GM12892 (cell line): ENCODE results near the gene SDC3.

Experiments
- POLR2A ChIP-seq: IDR thresholded peaks from 2 replicates; pipeline ENCODE4 v1.6.1; 2011; ENCODE audit warnings: low read depth, low read length, control low read depth
- TAF1 ChIP-seq: IDR thresholded peaks from 2 replicates; pipeline ENCODE4 v1.6.1; 2011; ENCODE audit warnings: low read depth, mild to moderate bottlenecking, control low read depth, low read length, borderline replicate concordance

DNA sequence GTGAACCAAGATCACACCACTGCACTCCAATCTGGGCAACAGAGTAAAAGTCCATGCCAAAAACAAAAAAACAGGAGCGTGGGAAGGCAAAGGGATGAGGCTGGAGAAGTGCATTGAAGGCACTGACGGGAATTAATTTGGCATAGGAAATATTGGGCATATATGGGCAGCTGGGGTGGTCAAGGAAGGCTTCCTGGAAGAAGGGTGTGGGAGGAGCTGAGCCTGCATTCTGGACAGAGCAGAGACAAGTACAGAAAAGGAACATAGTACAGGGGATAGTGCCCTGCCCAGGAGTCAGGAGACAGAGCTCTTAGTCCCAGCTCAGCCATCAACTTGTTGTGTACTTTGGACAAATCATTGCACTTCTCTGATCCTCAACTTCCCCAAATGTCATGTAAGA is 11.7 kb downstream of the SDC3 start:
- TF ChIP-seq POLR2A (no peak), TAF1 (no peak)
